ENCODE results near the gene CREB3. TPM values are rescaled to one million over a fixed set of nuclear protein-coding genes. Genes with fewer than 3 reads are reported as not detected.

The CREB3 gene
- total and polyA plus RNA-seq, 9 of the 15 experiments (the other 6 are each of a cell fraction or from before 2014, with no cell fraction given) = 5.7 to 18.3 (median 14.9) TPM

DNA sequence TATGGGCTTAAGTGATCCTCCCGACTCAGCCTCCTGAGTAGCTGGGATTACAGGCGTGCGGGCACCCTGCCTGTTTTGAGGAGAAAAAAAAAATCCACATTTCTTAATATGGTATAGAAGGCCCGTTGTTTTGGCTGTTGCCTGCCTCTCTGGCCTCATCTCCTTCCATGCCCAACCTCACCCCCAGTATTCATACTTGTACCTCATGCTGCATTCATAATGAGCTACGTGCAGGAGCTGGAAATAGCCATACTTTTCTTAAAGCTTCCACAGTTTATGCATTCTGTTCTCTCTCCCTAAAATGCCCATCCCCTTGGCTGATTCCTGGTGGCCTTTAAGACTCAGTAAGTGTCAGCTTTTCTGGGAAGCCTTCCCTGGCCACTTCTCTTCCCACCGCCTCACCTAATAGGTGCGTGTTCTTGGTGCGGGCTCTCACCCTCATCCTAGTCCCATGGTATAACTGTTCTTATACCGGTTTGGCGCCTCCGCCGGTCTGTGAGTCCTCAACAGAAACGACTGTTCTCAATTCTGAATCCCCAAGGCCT, 40.6 kb upstream of the CREB3 start (continued):
- TF ChIP-seq, protein P1, sequence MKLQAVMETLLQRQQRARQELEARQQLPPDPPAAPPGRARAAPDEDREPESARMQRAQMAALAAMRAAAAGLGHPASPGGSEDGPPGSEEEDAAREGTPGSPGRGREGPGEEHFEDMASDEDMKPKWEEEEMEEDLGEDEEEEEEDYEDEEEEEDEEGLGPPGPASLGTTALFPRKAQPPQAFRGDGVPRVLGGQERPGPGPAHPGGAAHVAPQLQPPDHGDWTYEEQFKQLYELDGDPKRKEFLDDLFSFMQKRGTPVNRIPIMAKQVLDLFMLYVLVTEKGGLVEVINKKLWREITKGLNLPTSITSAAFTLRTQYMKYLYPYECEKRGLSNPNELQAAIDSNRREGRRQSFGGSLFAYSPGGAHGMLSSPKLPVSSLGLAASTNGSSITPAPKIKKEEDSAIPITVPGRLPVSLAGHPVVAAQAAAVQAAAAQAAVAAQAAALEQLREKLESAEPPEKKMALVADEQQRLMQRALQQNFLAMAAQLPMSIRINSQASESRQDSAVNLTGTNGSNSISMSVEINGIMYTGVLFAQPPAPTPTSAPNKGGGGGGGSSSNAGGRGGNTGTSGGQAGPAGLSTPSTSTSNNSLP (IDR thresholded peaks at IDR 0.05; ENCODE audit: borderline replicate concordance, low read depth, low read length) = no peak
- TF ChIP-seq SIRT6 (IDR thresholded peaks at IDR 0.05; ENCODE audit: low read depth, low read length) = no peak
- no peak for TF ChIP-seq ZNF561 (CRISPR knock-in tag; conservative IDR thresholded peaks at IDR 0.05)
- TF ChIP-seq, protein P2, sequence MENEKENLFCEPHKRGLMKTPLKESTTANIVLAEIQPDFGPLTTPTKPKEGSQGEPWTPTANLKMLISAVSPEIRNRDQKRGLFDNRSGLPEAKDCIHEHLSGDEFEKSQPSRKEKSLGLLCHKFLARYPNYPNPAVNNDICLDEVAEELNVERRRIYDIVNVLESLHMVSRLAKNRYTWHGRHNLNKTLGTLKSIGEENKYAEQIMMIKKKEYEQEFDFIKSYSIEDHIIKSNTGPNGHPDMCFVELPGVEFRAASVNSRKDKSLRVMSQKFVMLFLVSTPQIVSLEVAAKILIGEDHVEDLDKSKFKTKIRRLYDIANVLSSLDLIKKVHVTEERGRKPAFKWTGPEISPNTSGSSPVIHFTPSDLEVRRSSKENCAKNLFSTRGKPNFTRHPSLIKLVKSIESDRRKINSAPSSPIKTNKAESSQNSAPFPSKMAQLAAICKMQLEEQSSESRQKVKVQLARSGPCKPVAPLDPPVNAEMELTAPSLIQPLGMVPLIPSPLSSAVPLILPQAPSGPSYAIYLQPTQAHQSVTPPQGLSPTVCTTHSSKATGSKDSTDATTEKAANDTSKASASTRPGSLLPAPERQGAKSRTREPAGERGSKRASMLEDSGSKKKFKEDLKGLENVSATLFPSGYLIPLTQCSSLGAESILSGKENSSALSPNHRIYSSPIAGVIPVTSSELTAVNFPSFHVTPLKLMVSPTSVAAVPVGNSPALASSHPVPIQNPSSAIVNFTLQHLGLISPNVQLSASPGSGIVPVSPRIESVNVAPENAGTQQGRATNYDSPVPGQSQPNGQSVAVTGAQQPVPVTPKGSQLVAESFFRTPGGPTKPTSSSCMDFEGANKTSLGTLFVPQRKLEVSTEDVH (IDR thresholded peaks at IDR 0.05; ENCODE audit: low read depth, partially characterized antibody) = no peak
- no peak for TF ChIP-seq HMG20A (CRISPR knock-in tag; conservative IDR thresholded peaks at IDR 0.05)
- TF ChIP-seq SETDB1 (IDR thresholded peaks at IDR 0.05; ENCODE audit: low read length) = no peak
- TF ChIP-seq BHLHE40 (IDR thresholded peaks at IDR 0.05; ENCODE audit: low read length) = no peak
